GM12872 (cell line): Measurements from ENCODE around the gene CKAP2L.

Source experiments
- TF ChIP-seq, protein P1 (sequence below): IDR thresholded peaks from 3 replicates; pipeline ENCODE4 v1.5.1; 2011; ENCODE audit warnings: low read depth, mild to moderate bottlenecking, low read length, moderate library complexity; ENCODE audit not compliant: insufficient read depth

Gene CKAP2L

DNA sequence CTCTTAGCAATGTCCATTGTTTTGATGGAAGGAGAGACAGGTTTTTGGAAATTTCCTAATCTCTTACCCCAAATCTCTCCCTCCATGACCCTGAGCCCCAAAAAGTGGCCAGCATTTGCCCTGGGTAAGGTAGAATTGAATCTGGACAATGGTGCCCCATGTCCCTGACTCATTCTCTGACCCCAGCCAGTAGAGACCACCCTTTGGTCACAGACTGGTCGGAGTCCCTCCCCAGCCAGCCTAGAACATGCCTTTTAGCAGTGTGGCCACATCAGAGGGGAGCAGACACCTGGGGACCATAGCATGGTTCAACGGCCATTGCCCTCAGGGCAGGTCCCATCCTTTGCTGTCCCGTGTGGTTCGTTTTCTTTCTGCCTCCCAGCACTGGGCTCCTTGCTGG is 50.1 kb downstream of the CKAP2L start:
- TF ChIP-seq, protein P1, sequence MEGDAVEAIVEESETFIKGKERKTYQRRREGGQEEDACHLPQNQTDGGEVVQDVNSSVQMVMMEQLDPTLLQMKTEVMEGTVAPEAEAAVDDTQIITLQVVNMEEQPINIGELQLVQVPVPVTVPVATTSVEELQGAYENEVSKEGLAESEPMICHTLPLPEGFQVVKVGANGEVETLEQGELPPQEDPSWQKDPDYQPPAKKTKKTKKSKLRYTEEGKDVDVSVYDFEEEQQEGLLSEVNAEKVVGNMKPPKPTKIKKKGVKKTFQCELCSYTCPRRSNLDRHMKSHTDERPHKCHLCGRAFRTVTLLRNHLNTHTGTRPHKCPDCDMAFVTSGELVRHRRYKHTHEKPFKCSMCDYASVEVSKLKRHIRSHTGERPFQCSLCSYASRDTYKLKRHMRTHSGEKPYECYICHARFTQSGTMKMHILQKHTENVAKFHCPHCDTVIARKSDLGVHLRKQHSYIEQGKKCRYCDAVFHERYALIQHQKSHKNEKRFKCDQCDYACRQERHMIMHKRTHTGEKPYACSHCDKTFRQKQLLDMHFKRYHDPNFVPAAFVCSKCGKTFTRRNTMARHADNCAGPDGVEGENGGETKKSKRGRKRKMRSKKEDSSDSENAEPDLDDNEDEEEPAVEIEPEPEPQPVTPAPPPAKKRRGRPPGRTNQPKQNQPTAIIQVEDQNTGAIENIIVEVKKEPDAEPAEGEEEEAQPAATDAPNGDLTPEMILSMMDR = no peak

DNA sequence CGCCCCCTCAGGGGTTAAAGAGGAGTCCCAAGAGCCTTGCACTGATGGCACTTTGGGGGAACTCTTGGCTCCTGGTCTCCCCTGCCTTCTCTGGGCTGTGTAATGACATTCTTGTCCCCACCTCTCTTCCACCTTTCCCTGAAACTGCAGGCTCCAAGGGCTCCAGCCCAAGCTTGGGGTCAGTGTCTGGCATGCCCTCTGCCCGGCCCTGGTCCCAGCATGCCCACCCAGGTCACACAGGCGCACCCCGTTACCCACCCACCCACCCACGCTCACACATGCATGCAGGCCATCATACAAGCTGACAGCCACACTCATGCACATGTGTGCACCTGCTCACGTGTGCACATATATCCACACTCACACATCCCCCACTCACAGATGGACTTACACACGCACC is 50.5 kb downstream of the CKAP2L start:
- TF ChIP-seq, protein P1 = no peak

DNA sequence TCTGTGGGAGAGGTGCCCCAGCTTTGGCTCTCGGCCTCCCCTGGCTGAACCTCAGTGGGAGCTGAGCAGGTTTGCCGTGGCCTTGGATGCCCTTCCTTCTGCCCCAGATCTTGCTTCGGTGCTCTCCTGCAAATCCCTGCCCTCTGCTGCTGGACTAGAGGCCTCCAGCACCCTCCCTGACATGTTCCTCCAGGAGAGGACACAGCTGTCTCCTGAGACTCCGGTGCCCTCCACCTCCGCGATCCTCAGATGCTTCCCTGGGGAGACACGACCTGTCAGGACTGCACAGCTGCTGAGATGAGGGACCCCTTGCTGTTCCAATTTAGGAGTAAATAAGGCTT is 50.9 kb downstream of the CKAP2L start:
- TF ChIP-seq, protein P1 = no peak

DNA sequence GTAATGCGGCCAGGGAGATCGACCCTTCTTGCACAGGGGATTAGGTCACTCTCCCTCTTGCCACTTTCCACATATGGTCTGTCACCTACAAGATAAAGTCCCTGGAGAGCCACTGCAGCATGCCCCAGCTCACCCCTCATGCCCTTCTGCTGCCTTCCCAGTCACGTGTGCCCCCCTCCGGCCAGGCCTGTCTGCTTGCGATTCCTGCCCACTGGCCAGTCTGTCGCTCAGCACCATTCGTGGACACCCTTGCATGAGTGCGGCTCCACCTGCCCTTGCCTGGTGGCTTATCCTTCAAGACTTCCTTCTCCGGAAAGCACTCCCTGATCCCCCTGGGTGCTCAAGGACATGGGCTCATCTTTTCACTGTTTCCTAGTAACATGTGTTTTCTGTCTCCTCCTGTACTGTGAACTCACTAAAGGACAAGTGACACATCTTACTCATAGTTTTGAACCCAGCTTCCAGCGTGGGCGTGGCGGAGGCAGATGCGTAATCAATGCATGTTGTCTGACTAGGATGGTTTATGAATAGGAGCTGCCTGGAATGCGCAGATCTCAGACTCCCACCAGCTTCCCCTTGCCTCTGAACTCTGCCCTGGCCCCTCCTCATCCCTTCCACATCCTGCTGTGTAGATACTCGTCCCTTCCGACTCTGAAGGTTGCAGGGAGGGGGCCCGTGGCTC is 51.4 kb downstream of the CKAP2L start:
- TF ChIP-seq, protein P1 = no peak

DNA sequence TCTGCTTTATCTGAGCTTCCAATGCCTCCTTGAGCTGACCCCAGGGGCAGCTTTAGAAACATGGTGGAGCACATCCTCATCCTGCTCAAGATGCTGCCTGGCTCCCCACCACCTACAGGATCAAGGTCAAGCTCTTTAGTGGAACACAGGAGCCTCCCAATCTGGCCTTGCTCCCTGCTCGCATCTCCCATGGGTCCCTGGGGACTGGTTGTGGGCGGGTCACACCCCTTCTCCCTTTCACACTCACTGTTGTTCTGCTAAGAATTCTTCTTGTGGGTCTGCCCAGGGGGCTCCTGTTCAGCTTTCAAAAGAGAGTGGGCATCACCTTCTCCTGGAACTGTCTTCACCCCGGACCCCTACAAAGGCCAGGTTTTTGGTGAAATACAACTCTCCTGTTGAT is 51.9 kb downstream of the CKAP2L start:
- TF ChIP-seq, protein P1 = no peak

DNA sequence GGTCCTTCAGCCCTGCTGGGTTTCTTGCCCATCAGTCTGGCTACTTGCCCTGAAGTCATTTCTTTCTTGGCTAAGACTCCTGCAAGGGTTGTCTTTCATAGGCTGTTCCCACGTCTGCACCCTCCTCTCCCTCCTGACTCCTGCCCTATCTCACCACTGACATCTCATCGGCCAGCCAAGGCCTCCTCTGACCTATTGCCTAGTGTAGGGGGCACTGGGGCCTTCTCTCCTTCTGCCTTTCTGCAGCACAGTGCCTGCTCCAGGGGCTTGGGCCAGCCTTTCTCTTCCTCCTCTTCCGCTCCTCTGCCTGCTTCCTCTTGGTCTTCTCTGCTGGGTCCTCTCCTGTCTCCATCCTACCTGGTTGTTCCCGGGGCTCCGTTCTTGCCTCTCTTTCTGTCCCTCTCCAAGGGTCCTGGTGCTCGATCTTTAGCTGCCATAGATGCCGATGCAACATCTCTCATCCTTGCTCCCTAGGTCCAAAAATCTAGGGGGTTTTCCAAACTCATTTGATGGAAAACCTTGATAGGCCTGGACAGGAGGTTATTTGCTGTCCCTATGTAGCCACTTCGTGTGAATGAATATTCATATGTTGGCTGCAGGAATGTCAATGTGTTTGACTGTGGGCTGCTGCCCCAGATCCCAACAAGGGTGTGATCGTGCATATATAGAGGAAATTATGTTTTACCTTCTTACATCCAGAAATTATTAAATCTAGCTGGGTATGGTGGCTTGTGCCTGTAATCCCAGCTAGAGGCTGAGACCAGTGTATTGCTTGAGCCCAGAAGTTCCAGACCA is 53.3 kb downstream of the CKAP2L start:
- TF ChIP-seq, protein P1 = no peak

DNA sequence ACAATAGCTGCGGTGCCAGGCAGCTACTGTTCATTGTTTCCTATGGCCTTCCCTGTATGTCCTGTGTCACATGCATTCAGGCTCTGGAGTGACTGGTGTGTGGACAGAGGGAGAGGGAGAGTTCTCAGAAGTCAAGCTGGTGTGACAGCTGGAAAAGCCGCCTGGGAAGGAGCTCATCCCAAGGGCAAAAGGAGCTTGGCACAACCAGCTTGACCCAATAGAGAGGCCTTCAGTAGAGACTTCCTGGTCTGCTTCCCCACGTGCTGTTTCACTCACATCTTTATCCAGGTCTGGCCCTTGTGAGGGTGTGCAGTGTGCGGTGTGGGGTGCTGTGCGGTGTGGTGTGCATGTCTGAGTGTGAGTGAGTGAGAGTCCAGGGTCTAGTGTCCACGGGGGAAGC is 54.7 kb downstream of the CKAP2L start:
- TF ChIP-seq, protein P1 = no peak
